Astrocyte of the cerebellum (primary cell): ENCODE results near the gene GREB1L.

Experiments
- DNase-seq: peaks from one replicate; pipeline ENCODE4 v3.0.0-alpha.2; 2011; ENCODE audit warnings: low read depth
- H3K4me3 ChIP-seq: 2 replicates; pipeline ENCODE4 v1.5.1; 2011; ENCODE audit warnings: mild to moderate bottlenecking, low read depth, low read length, moderate library complexity
- CTCF ChIP-seq: IDR thresholded peaks from 2 replicates; pipeline ENCODE4 v1.5.1; 2012; ENCODE audit warnings: low read length, low read depth, moderate library complexity, mild to moderate bottlenecking; ENCODE audit errors: missing control alignments
- in situ Hi-C: cut with HindIII; loops from 2 replicates; pipeline ENCODE4 v1.10.0; 2017; ENCODE audit warnings: low sequenced_read_pairs

The GREB1L gene

DNA sequence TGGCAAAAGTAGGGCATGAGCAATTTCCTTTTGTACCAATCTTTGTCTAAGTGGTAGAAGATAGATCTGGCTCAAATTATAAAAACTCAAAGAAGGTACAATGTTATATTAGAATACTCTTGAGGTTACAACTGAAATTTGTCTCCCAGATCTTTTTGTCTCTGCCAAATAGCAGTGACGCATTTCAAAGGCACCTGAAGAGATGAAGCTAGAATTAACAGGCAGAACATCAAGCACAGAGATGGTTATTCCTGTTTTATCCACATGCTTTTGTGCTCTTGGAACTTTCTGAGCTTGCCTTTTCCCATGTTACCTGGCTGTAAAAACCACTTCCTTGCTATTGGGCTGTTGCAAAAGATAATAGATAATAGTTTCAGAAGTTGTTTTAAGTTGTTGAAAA, 74.3 kb downstream of the GREB1L start:
- TF ChIP-seq CTCF = no peak
- DNase-seq = peak; percentile 29
- no peak overlapping the region for H3K4me3 ChIP-seq
- in situ Hi-C loops = no loop called here

DNA sequence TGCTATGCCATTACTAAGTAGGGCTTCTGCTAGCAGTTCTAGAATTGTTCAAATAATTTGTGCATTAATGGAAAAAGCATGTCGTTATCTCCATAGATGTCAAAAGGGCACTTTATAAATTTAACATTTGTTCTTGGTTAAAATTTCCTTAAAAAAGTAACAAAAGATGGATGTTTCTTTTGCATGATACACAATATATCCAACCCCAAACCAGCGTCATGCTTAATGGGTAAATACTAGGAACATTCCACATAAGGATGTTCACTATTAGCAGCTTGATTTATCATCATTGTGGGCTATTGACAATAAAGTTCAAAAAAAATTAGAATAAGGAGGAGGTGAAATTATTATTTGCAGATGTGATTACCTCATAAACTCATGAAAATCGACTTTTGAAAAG, 79.7 kb downstream of the GREB1L start:
- in situ Hi-C loops = no loop called here
- DNase-seq = no peak
- no peak for TF ChIP-seq CTCF
- H3K4me3 ChIP-seq = no peak overlapping the region

DNA sequence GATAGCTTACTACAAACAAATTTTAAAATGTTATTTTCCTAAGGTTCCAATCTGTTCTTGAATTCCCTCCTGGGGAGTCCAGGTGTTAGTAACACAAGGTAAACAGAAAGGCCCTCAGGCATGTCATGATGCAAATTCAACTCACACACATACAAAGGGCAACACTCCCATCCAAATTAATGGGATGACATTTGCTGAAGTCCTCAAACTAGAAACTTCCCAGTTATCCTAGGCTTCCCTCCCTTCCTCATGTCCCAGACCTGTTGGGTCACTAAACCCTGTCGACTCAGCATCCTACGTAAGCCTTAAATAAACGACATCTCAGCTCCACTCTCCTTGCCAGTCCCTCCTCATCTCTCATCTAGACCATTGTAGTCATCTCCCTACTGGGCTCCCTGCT, 85.1 kb downstream of the GREB1L start:
- no peak overlapping the region for H3K4me3 ChIP-seq
- no peak for DNase-seq
- TF ChIP-seq CTCF = no peak
- in situ Hi-C loops = no loop called here

DNA sequence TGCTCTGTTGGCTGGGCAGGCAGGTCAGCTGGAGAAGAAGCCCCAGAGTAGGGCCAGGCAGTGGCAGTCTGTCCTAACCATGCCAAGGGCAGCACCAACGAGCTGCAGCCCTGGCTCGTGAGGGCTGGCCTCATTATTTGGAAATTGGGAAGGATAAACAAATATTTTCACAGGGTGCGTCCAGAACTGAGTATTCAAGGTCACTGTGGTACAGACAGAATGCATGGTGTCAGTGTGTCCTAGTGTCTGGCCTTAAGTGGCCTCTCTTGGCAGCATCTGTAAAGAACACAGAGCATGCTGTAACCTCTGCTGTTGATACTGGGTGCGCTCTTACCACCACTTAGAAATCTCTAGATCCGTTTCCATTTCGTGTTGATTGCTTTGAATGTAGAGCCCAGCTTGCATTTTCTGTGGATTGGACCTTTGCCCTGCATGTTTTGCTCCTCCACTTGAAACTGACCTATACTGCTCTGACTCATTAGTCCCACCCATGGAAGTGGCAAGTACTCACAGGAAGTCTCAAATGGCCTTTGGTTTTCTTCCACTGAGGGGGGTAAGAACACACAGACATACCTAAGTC, 88.2 kb downstream of the GREB1L start:
- in situ Hi-C loops = no loop called here
- no peak for TF ChIP-seq CTCF
- peak; percentile 76 for DNase-seq
- H3K4me3 ChIP-seq = no peak overlapping the region

- no peak for TF ChIP-seq CTCF
- in situ Hi-C loops = no loop called here
These were observed 89.0 kb downstream of the GREB1L start for GRCh38 chr18:21331065-21331464.

GRCh38 chr18:21335927-21336488, 94.0 kb downstream of the GREB1L start:
- in situ Hi-C loops = no loop called here
- H3K4me3 ChIP-seq = no peak overlapping the region
- DNase-seq = no peak
- no peak for TF ChIP-seq CTCF

More at GRCh38 chr18:21331065-21331464, 89.0 kb downstream of the GREB1L start:
- no peak for DNase-seq
- H3K4me3 ChIP-seq = no peak overlapping the region
